HFFc6 (cell line): ENCODE data around the gene MYOM1. TPM values are rescaled to one million over a fixed set of nuclear protein-coding genes. Genes with fewer than 3 reads are reported as not detected.

ENCODE experiments used
- DNase-seq: peaks from one replicate; pipeline ENCODE4 v3.0.0-alpha.2; 2018
- H3K27ac Mint-ChIP-seq: 2 replicates; pipeline ENCODE4 v1.8.0; 2020; ENCODE audit warnings: mild to moderate bottlenecking, mixed read lengths
- H3K27me3 Mint-ChIP-seq: 2 replicates; pipeline ENCODE4 v1.8.0; 2021; ENCODE audit warnings: mild to moderate bottlenecking, moderate library complexity, mixed read lengths; ENCODE audit not compliant: insufficient read depth
- H3K36me3 Mint-ChIP-seq: 2 replicates; pipeline ENCODE4 v1.8.0; 2021; ENCODE audit warnings: low read depth, mixed read lengths
- H3K4me1 Mint-ChIP-seq: 2 replicates; pipeline ENCODE4 v1.8.0; 2020; ENCODE audit warnings: low read depth, mixed read lengths
- H3K4me3 Mint-ChIP-seq: 2 replicates; pipeline ENCODE4 v1.8.0; 2020; ENCODE audit warnings: mild to moderate bottlenecking, moderate library complexity, mixed read lengths
- H3K9me3 Mint-ChIP-seq: 2 replicates; pipeline ENCODE4 v1.8.0; 2020; ENCODE audit warnings: mild to moderate bottlenecking, mixed read lengths
- total RNA-seq, 6 experiments: library from RNA; stranded (reverse); fragmentation: NEBNext Ultra II Directional; extraction: Animal tissue kit (Norgen Biotek cat#: 25700); gene quantifications; 2 replicates in 1 of 6; 3 replicates in 5 of 6; pipeline ENCODE4 v1.2.3, GENCODE V29; 2021
- TF ChIP-seq, protein P1 (sequence below): fragments of 200-600 bp; sonication (generic); IDR thresholded peaks from 2 replicates; pipeline ENCODE4 v1.5.0; 2021; ENCODE audit warnings: antibody characterized with exemption, mild to moderate bottlenecking

The MYOM1 gene
- total RNA-seq, 6 experiments from 2014 or later: 0.03 to 0.14 (median 0.06) TPM; not detected in 2

DNA sequence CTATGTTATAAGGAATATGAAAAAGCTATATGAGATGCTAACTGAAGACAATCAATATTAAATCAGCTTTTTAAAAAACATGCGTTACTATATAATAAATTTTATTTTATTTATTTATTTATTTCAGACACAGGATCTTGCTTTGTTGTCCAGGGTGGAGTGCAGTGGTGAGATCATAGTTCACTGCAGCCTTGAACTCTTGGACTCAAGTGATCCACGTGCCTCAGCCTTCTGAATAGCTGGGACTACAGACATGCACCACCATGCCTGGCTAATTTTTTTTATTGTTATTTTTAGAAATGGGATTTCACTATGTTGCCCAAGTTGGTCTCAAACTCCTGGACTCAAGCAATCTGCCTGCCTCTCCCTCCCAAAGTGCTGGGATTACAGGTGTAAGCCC lies 89.4 kb downstream of the MYOM1 start:
- Mint-ChIP-seq H3K4me1 (peaks cover 8% of the 10 kb centered on the region), H3K4me3 (no peak overlapping the region), H3K27me3 (peaks cover 7% of the 10 kb centered on the region; the same call in 1 of the 2 replicates), H3K27ac (no peak overlapping the region), H3K9me3 (no peaks in the 10 kb centered on the region), H3K36me3 (no peaks in the 10 kb centered on the region)
- no peak for DNase-seq
- TF ChIP-seq, protein P1, sequence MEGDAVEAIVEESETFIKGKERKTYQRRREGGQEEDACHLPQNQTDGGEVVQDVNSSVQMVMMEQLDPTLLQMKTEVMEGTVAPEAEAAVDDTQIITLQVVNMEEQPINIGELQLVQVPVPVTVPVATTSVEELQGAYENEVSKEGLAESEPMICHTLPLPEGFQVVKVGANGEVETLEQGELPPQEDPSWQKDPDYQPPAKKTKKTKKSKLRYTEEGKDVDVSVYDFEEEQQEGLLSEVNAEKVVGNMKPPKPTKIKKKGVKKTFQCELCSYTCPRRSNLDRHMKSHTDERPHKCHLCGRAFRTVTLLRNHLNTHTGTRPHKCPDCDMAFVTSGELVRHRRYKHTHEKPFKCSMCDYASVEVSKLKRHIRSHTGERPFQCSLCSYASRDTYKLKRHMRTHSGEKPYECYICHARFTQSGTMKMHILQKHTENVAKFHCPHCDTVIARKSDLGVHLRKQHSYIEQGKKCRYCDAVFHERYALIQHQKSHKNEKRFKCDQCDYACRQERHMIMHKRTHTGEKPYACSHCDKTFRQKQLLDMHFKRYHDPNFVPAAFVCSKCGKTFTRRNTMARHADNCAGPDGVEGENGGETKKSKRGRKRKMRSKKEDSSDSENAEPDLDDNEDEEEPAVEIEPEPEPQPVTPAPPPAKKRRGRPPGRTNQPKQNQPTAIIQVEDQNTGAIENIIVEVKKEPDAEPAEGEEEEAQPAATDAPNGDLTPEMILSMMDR: no peak

DNA sequence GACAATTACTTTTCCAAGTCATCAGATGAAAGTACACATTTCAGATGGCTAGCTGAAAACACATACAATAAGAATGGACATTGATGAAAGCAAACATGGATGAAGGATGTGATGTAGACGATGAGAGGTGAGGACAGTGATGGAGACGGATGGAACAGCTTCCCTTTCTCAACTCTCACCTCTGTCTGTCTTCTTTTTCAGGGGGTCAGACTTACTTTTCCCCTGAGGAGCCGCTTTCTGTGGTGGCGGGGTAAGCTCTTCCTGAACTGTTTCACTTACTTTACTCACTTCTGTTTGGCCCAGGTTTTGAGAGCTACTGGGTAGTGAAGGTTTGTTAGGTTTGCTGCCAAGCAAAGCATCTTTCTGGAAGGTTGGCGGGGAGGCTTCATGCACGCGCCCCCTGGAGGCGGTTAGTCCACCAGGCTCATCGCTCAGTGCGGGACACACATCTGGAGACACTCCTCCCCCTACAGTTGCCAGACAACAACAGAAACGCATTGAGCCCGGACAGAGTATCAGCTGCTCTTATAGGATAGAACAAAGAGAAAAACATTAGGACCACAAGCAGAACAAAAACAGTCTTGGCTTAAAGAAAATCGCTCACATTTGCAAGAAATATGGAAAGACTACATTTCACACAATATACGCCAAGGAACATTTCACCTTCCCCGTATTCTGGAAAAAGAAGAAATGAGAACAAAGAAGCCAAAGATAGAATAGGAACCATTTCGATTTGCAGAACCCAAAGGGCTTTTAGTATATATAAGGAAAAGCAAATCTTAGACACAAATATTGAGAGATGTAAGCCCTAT lies 90.5 kb downstream of the MYOM1 start:
- Mint-ChIP-seq H3K27me3 (peaks cover 7% of the 10 kb centered on the region; the same call in 1 of the 2 replicates), H3K27ac (no peak overlapping the region), H3K4me1 (peaks cover 8% of the 10 kb centered on the region), H3K9me3 (no peaks in the 10 kb centered on the region), H3K36me3 (no peaks in the 10 kb centered on the region), H3K4me3 (peak overlapping the region; percentile 10; the same call in 1 of the 2 replicates)
- TF ChIP-seq, protein P1: peak; percentile 90
- peak; percentile 60 for DNase-seq

DNA sequence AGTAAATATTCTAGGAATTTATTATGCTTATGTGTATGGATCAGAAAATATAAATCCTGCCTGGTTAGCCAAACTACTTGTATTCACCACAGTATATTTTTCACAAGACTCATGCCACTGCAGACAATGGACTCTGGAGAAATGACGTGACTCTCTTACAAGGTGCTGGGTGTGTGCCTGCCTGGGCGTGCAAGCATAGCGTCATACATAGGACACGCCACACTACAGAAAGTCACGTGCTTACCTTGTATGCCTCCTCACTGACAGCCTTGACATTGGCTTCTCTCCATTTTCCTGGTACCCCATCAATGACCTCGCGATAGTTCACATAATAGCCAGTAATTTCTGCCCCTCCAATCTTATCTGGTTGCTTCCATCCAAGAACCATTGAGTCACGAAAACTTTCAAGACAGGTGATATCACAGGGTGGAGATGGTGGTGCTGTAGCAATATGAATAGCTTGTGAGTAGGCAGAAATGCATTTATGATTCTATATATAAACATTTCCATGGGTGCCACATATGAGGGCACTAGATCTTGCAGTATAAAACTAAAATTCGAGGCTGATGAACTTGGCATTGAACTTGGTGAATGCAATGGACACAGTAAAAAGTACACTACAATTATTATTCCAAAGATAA lies 93.2 kb downstream of the MYOM1 start:
- Mint-ChIP-seq H3K36me3 (no peaks in the 10 kb centered on the region), H3K9me3 (no peaks in the 10 kb centered on the region), H3K27ac (no peak overlapping the region), H3K4me1 (peaks cover 8% of the 10 kb centered on the region), H3K4me3 (no peak overlapping the region), H3K27me3 (peaks cover 11% of the 10 kb centered on the region; the same call in 1 of the 2 replicates)
- DNase-seq: no peak
- TF ChIP-seq, protein P1: no peak

DNA sequence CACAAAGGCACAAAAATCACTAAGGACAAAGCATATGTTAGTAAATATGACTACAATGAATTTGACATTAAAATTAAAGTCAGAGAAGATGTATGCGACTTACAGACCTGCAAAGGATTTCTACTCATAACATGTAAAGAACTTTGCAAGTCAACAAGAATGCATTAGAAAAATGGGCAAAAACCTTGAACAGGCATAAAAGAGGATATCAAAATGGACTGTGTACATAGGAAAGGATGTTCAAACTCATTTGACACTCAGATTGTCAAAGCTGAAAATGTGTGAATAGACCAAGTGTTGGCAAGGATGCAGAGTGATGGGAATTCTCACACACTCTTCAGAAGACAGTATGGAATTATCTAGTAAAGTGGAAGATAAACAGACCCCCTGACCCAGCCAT lies 94.9 kb downstream of the MYOM1 start:
- no peaks in the 10 kb centered on the region for H3K36me3 Mint-ChIP-seq
- TF ChIP-seq, protein P1: no peak
- H3K27ac Mint-ChIP-seq: no peak overlapping the region
- peaks cover 8% of the 10 kb centered on the region; the same call in 1 of the 2 replicates for H3K27me3 Mint-ChIP-seq
- no peak for DNase-seq
- no peaks in the 10 kb centered on the region for H3K9me3 Mint-ChIP-seq
- no peak overlapping the region for H3K4me3 Mint-ChIP-seq
- H3K4me1 Mint-ChIP-seq: peaks cover 8% of the 10 kb centered on the region

DNA sequence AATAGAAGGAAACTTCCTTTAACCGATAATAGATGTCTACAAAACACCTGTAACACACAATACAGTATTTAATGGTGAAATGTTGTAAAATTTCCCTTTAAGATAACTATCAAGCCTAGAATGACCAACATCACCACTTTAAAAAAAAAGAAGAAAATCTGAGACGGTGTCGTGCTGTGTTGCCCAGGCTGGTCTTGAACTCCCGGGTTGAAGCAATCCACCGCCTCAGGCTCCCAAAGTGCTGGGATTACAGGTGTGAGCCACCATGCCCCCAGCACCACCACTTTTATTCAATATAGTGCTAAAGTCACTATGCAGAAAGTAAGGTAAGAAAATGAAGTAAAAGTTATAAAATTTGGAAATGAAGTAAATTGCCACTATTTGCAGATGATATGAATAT lies 96.9 kb downstream of the MYOM1 start:
- TF ChIP-seq, protein P1: no peak
- H3K36me3 Mint-ChIP-seq: no peaks in the 10 kb centered on the region
- no peaks in the 10 kb centered on the region for H3K4me1 Mint-ChIP-seq
- DNase-seq: no peak
- H3K27me3 Mint-ChIP-seq: peaks cover 21% of the 10 kb centered on the region
- no peaks in the 10 kb centered on the region for H3K9me3 Mint-ChIP-seq
- no peak overlapping the region for H3K4me3 Mint-ChIP-seq
- H3K27ac Mint-ChIP-seq: no peak overlapping the region
